Stimulated activated CD4-positive, alpha-beta T cell treated with anti-CD3 and anti-CD28 coated beads, Interleukin-1b, Interleukin-23, amount 100 ng/mL, for 48 hours (primary cell): ENCODE data around the gene GPR32.
"Not testable (repeated sequence)": the region's sequence is repeated elsewhere in the genome, so short reads cannot be mapped to it uniquely, and the experiment has no call there.

Experiments used
- DNase-seq: peaks from one replicate; pipeline ENCODE4 v3.0.0-alpha.2; 2020

Gene GPR32, protein sequence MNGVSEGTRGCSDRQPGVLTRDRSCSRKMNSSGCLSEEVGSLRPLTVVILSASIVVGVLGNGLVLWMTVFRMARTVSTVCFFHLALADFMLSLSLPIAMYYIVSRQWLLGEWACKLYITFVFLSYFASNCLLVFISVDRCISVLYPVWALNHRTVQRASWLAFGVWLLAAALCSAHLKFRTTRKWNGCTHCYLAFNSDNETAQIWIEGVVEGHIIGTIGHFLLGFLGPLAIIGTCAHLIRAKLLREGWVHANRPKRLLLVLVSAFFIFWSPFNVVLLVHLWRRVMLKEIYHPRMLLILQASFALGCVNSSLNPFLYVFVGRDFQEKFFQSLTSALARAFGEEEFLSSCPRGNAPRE

DNA sequence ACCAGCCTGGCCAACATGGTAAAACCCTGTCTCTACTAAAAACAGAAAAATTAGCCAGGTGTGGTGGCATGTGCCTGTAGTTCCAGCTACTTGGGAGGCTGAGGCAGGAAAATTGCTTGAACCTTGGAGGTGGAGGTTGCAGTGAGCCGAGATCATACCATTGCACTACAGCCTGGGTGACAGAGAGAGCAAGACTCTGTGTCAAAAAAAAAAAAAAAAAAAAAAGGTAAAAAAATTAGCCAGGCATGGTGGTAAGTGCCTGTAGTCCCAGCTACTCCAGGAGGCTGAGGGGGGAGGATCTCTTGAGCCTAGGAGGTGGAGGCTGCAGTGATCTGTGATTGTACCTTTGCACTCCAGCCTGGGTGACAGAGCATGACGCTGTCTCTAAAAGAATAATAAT is at the start of gene GPR32:
Gene GPR32 (plus strand): TSS at position 301 of the 400 bp plus-strand sequence. CDS start 137 bp downstream, outside the sequence.
- not testable (repeated sequence) for DNase-seq

DNA sequence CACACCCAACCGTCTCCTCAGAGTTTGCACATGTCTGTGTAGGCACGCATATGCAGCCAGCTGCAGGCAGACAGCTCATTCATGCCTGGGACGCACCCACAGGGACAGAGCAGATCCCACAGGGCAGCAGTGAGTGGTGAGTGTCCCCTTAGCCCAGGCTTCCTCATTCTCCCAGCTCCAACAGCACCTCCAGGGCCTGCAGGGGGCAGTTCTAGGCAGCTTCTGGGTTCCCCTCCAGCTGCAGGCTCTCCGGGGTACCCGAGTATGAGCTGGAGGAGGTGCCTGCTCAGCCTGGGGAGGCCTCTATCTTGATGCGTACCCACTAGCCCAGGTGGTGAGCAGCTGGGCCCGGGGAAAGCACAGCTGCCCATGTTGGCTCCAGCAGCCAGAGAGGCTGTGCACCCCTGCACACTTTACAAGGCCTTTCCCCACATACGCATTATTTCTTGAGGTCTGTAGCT is 49.3 kb upstream of the GPR32 start:
- no peak for DNase-seq

DNA sequence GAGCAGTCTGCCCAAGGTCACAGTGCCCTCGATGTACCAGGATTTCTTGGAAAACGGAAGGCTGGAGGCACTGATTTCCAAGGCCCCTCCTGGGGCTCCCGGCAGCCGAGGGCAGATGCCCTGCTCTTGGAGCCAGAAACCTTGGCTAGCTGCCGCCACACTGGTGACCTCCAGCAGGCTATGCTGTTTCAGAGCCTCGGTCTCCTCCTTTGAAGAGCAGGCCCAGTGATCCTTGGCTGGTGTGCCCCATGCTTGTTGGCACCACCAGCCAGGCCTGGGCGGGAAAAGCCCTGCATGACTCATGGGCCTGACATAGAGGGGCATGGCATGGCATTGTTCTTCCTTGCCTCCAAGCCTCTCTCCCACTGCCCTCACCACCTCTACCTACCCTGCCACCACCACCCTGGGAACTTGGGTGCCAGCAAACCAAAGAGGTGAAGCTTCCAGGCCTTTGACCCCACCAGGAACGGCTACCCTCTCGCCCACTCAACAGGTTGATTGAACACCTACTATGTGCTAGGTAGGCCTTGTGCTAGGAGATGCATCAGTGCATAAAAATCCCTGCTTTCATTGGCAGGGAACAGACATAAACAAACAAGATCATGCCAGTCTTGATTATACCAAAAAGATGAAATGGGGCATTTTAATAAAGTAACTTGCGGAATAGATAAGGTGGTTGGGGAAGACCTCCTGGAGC is 48.7 kb upstream of the GPR32 start:
- DNase-seq = no peak

DNA sequence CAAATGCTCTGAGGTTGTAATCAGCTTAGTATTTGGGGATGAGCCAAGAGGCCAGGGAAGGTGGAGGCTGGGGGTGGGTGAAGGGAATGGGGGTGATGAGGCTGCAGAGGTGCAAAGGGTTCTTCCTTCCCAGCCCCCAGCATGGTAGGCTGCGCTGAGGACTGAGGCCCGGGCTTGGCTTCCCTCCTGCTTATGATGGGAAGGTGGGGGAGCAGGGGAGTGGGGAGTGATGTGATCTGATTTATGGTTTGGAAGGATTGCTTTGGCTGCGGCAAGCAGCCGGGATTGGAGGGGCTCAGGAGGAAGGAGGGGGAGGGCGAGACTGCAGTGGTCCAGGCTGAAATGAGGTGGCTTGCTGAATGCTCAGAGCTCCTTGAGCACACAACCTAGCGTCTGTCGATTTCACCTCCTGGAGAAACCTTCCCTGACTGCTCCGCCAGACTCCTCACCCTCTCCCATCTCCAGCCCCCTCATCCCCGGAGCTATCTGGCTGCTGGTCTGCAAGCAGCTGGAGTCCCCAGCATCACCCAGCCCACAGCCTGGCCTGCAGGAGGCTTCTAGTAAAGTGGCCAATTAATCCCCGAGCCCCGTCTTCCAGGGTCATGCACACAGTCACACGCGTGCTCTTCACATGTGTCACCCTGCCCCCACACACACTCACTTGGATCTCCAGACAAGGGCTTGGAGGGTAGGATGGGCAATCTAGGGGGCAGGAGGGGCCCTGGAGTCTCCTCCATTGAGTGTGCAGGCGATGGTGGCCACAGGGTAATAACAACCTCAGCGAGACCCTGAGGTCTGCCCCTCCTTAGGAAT is 47.9 kb upstream of the GPR32 start:
- no peak for DNase-seq

DNA sequence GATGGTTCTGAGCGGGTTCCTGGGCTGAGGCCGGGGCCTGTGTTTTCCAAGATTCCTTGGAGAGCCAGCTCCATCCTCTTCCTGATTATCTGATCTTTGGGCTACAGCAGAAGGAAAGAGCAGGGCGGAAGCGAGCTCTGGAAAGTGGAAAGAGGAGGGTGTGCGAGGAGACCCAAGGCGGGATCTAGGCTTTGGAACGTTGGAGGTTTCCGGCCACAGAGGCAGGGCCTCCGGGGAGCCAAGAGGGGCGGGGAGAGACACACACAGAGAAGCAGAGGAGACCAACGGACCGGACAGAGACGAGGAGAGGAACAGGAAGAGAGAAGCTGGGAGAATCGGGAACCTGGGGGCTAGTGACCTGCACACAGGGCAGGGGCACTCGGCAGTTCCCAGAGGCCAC is 47.2 kb upstream of the GPR32 start, which contains the start of gene CLEC11A:
Gene CLEC11A (plus strand): TSS at position 296 of the 400 bp plus-strand sequence. CDS start 162 bp downstream, outside the sequence.
- DNase-seq = no peak

DNA sequence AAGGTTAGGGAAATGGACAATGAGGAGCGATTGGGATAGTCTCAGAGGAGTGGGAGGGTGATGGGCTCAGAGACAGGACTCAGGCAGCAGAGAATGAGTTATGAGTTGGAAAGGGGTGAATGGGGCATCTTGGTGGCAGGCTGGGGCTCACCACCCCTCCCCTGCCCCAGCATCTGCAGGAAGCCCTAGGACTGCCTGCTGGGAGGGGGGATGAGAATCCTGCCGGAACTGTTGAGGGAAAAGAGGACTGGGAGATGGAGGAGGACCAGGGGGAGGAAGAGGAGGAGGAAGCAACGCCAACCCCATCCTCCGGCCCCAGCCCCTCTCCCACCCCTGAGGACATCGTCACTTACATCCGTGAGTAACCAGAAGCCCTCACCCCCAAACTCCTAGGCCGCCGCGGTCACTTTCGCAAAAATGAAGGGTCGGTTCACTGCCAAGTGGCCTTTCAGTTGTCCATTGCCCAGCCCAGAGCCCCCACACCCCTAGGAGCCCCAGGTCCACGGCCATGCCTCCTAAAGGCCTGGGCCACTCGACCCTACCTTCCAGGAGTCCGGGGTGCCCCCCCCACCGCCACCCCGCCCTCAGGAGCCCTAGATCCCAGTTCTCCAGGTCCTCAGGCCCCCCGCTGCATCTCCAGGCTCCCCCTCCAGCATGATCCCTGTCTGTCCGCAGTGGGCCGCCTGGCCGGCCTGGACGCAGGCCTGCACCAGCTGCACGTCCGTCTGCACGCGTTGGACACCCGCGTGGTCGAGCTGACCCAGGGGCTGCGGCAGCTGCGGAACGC is 46.3 kb upstream of the GPR32 start:
- DNase-seq = no peak

DNA sequence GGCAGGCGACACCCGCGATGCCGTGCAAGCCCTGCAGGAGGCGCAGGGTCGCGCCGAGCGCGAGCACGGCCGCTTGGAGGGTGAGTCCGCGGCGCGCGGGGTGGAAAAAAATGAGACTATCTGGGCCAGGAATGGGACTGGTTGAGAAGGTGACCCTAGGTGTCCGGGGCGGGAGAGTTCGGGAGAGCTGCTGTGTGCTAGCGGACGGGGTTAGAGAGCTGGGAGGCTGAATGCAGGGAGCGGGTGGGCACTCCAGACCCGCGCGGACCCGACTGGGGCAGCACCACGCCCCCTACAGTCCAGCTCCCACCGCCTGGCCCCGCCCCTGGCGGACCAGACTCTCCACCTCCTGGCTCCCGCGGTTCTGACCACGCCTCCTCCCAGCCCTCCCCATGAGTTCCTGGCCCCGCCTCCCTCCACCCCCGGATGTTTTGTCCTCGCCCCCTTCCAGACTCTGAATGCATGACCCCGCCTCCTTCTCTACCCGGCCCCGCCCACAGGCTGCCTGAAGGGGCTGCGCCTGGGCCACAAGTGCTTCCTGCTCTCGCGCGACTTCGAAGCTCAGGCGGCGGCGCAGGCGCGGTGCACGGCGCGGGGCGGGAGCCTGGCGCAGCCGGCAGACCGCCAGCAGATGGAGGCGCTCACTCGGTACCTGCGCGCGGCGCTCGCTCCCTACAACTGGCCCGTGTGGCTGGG is 45.6 kb upstream of the GPR32 start:
- peak; percentile 99 for DNase-seq

DNA sequence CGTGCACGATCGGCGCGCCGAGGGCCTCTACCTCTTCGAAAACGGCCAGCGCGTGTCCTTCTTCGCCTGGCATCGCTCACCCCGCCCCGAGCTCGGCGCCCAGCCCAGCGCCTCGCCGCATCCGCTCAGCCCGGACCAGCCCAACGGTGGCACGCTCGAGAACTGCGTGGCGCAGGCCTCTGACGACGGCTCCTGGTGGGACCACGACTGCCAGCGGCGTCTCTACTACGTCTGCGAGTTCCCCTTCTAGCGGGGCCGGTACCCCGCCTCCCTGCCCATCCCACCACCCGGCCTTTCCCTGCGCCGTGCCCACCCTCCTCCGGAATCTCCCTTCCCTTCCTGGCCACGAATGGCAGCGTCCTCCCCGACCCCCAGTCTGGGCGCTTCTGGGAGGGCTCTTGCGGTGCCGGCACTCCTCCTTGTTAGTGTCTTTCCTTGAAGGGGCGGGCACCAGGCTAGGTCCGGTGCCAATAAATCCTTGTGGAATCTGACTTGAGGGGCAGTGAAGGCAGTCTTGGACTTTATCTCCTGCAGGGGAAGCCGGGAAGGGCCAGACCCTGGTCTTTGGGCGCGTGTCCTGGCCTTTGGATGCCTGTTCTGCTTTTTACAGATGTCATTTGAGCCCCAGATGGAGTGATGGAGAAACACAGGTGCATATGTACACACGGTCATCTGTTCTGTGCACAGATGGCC is 44.9 kb upstream of the GPR32 start:
- DNase-seq = no peak

DNA sequence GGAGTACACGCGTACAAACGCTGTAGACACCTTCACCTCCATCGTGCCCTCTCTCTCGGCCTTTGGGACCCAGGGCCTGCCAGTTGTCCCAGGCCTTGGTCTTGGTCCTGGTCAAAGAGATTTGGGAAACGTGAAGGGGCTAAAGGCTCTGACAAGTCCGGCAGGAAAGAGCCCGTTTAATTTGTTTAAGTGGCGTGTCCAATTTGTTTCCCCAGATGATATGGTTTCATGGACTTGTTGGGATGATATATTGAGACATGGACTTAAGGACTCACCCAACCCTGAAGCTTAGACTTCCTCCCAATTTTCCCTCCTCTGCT is 44.4 kb upstream of the GPR32 start:
- DNase-seq = no peak

DNA sequence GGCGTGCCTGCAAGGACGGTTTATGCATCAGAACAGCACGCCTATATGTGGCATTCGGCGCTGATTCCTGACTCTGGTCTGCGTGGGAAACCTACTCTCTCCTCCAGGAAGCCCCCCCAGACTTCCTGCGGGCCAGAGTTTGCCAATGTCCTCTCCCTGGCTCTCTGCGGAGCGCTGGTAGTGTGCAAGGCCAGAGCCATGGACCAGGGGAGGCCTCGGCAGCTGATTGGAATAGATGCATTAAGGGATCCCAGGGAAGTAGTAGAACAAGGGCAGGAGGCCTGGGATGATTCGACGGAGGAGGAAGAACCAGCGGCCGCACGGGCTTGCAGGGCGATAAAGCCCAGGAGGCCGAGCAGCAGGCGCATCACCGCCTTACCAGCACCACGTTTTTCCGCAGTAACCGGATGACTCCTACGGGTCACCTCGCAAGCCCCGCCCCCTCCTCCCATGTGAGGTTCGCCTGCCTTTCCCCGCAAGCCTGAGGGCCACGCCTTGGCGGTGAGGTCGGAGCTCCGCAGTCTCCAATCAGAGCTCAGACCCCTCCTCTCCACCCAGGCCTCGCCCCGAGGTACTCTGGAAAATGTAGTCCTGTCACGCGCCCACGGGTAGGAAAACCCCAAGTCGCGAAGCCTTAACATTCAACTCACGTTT is 42.1 kb upstream of the GPR32 start:
- DNase-seq = peak; percentile 93

DNA sequence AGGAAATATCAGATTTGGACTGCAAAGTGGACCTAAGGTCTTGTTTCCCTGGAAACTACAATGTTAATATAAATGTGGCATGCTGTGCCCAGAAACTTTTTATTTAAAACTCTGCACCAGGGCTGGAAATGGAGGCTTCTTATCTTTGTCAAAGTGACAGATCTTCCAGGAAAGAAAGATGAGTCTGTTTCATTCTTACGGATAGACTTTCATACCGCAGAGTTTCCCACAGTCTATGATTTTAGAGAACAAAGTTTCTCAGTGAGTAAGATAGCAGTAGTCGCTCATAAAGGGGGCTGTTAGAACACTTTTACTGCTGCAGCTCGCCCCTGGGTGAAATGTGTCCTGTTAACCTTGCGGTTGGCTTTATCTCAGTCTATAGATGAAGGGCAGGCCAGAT is 40.4 kb upstream of the GPR32 start:
- no peak for DNase-seq

DNA sequence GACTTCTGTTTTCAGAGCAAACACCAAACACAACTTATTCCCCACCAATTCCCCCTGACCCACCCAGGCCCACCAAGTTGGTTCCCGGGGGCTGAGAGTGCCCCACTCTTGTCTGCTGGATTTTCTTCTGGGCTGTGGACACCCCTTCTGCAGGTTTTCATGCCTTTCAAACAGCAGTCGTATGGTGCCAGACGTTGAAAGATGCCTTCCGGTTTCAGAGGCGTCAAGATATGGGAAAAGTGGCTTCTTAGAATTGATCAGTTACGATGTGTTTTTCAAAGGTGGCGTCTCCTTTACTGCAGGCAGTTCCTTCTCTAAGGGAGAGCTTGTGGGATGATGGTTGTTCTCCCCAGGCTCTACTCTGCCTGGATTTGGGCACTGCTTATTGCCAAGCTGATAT is 34.4 kb upstream of the GPR32 start:
- DNase-seq = no peak

DNA sequence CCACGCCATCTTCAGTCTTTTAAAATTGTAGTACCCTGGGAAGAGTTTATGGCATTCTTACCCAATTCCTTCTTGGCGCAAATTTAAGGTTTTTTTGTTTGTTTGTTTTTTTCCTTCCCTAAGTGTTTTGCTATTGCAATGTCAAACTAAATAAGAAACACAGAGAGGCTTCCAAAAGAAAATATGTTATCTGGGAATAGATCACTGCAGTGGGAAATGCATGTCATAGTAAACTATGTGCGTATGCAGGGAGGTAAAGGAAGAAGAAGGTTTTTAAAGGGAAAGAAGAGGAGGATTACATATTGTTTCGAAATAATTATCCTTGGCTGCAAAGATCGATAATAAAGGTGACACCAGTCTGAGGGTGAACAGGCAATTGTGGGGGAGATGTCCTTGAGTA is 33.9 kb upstream of the GPR32 start:
- no peak for DNase-seq

DNA sequence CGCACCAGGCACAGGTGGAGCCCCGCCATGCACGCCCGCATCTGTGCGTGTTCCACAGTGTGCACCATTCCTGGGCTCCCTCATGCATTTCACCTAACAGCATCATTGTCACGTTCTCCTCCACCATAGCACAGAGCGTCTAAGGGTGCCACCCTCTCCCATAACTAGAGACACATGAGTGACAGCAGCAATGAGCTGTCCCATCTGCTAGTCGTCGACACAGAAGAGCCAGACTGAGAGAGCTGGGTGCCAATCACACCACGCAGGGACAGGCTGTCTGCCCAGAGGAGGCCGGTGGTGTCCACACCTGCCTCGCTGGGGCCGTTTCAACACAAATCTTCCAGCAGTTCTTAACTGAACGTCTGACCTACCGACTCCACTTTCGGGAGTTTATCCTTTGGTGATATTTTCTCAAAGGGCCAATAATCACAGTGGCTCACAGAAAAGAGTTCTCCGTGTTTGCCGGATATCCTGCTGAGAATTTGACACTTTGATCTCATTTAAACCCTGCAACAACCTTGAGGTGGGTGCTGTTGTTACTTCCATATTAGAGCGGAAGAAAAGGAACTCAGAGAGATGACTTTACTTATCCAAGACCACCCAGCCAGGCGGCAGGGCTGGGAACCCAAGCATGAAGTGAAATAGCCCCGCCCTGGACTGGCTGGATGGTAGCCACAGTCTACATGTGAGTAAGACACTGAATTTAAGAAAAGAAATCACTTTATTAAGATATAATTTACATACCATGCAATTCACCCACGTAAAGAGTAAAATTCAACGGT is 30.9 kb upstream of the GPR32 start:
- no peak for DNase-seq

DNA sequence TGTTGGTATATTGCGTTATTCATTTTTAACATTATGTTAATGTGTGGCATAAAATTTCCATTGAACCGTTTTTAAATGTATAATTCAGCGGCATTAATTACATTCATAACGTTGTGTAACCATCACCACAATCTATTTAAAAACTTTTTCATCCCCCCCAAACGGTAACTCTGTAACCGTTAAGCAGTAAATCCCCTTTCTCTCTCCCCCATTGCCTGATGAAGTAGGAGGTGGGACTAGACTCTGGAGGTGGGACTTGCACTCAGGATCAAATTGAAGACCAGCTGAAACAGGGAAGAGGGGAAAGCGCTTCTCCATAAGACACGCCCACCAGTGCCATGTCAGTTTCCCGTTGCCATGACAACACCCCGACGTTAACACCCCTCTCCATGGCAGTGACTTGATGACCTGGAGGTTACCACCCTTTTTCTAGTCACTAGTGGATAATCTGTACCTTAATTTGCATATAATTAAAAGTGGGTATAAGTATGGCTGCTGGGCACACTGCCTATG is 30.3 kb upstream of the GPR32 start:
- DNase-seq = no peak

DNA sequence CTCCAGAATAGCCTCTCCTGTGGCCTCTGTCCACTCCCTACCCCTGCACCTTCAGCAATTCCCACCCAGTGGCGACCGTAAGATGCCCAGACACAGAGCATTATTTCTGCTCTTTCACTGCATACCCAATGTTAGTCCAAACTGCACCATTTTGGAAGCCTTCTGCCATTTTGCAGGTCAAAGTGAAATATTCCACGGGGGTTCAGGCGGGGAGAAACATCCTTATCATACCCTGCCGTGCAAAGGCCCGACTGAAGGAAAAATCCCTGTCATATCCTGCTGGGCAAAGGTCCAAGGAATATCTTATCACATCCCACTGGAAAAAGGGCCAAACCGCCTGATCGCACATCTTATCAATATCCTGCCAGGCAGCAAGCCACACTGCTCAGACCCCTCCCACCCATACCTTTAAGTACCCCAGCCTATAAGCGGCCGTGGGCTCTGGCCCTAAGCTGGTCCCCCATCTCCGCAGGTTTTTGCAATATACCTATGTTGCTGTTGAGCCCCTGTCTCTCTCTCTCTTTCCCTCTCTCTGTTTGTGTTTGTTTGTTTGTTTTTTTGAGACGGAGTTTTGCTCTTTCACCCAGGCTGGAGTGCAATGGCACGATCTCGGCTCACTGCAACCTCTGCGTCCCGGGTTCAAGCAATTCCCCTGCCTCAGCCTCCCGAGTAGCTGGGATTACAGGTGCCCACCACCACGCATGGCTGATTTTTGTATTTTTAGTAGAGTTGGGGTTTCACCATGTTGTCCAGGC is 28.9 kb upstream of the GPR32 start:
- no peak for DNase-seq

DNA sequence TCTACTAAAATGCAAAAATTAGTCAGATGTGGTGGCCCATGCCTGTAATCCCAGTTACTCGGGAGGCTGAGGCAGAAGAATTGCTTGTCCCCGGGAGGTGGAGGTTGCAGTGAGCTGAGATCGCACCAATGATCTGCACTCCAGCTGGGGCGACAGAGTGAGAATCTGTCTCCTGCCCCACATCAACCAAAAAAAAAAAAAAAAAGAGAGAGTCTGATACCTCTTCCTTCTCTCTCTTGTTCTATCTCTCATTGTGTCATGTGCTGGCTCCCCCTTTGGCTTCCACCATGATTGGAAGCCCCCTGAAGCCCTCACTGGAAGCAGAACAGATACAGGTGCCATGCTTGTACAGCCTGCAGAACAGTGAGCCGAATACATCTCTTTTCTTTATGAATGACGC is 26.7 kb upstream of the GPR32 start:
- no peak for DNase-seq

DNA sequence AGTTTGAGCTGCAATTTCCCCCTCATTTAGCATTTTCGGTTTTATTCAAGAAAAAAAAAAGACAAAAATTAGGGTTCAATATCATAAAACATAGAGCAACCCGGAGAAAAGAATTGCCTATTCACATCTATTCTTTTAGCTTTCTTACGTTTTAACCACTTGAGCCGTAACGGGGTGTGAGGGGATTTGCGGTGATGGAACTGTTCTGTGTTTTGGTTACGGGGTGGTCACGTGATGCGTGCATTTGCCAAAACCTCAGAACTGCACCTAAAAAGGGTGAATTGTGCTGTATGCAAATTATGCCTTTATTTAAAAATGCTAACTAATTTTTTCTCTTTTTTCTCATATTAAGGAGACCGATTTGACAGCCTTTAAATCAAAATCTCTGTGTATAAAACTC is 25.0 kb upstream of the GPR32 start:
- no peak for DNase-seq

DNA sequence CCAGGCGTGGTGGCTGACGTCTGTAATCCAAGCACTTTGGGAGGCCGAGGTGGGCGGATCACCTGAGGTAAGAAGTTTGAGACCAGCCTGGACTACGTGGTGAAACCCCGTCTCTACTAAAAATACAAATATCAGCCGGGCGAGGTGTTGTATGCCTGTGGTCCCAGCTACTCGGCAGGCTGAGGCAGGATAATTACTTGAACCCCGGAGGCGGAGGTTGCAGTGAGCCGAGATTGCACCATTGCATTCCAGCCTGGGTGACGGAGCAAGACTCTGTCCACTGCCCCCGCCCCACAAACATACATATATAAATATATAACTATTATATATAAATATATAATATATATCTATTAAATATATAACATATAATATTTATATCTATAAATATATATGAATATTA is 23.1 kb upstream of the GPR32 start:
- DNase-seq = not testable (repeated sequence)
